Body of pancreas (tissue), 4 donors: ENCODE results near the gene LHCGR.

Experiments
- POLR2A ChIP-seq, 3 donors: fragments of 450-650 bp; IDR thresholded peaks; one replicate each; pipeline ENCODE4 v1.6.1; 2016; ENCODE audit warnings: antibody characterized with exemption in 3 of 3, mild to moderate bottlenecking in 2 of 3
- TF ChIP-seq, protein P1 (sequence below), 7 experiments: fragments of 450-650 bp in 4 of 7; fragments of 200-600 bp in 3 of 7; sonication (generic) in 3 of 7; IDR thresholded peaks; one replicate each; pipeline ENCODE4 v1.5.1; 2016 to 2019; ENCODE audit warnings: antibody characterized with exemption in 7 of 7

DNA sequence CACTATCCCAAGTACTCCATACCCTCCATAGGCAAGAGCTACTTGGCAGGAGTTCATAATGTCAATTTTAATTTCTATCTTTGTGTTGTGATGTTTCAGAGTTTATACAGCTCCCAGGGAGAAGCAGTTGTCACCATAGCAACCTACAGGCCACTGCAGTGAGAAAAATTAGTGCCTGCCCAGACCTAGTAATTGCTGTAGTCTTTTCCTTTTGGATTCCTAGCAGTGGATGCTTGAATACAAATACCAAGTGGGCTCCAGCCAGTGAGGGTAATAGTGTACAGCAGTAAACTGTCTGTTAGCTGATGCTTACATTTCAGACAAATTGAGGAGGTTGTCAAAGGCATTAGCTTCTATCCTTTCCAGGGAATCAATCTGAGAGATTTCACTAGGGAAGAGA, 26.7 kb downstream of the LHCGR start:
- TF ChIP-seq, protein P1, sequence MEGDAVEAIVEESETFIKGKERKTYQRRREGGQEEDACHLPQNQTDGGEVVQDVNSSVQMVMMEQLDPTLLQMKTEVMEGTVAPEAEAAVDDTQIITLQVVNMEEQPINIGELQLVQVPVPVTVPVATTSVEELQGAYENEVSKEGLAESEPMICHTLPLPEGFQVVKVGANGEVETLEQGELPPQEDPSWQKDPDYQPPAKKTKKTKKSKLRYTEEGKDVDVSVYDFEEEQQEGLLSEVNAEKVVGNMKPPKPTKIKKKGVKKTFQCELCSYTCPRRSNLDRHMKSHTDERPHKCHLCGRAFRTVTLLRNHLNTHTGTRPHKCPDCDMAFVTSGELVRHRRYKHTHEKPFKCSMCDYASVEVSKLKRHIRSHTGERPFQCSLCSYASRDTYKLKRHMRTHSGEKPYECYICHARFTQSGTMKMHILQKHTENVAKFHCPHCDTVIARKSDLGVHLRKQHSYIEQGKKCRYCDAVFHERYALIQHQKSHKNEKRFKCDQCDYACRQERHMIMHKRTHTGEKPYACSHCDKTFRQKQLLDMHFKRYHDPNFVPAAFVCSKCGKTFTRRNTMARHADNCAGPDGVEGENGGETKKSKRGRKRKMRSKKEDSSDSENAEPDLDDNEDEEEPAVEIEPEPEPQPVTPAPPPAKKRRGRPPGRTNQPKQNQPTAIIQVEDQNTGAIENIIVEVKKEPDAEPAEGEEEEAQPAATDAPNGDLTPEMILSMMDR (IDR thresholded peaks at IDR 0.05), result no peak
- TF ChIP-seq POLR2A (IDR thresholded peaks at IDR 0.05), result no peak
